ENCODE data around the gene TMEM87B.
A peak's percentile ranks its signal among the peaks of the same experiment; 100 is the strongest.

DNA sequence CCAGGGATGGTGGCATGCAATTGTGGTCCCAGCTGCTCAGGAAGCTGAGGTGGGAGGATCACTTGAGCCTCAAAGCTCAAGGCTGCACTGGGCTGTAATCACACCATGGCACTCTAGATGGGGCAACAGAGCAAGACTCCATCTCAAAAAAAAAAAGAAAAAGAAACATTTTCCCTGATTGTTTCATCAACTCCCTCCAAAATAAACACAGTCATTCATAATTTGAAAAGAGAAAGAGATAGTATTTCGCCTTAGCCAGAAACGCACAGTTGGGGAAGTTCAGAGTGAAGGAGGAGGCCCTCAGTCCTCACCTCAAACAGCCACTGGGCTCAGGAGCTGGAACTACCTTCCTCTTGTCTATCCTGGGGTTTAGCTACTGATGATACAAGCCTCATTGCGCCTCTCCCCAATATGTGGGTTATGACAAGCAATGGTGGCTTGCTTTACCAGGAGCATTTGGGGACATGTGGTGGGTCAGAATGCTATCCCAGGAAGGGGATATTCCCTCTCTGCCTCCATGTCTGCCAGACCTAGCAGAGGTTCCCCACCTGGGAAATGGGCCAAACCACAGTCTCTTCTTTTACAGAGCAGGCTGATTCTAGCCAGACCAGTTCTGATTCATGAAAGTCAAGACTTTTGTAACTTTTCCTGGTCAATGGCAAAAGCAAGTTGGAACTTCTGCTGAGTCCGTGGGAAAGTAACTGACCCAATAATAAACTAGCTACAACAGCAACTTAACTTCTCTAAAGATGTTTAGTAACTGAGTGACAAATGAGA is 22.2 kb upstream of the TMEM87B start:
- TF ChIP-seq POLR2A (IDR thresholded peaks at IDR 0.05; ENCODE audit: borderline replicate concordance, extremely low read depth, insufficient read depth, insufficient read length) (no peak), CEBPB (IDR thresholded peaks at IDR 0.05; ENCODE audit: low read depth) (peak; percentile 38; the same call in 1 of the 2 replicates), POLR2AphosphoS5 (IDR thresholded peaks at IDR 0.05; ENCODE audit: low read depth, low read length) (no peak), EZH2 (IDR thresholded peaks at IDR 0.05) (no peak), RAD21 (IDR thresholded peaks at IDR 0.05; ENCODE audit: low read depth) (no peak), ZNF274 (IDR thresholded peaks at IDR 0.05; ENCODE audit: low read depth, low read length) (no peak), CBX3 (IDR thresholded peaks at IDR 0.05; ENCODE audit: low read depth) (peak; percentile 24; the same call in 1 of the 2 replicates), SRF (IDR thresholded peaks at IDR 0.05; ENCODE audit: low read depth) (0 out of 2 replicates have a peak, but pooled peaks have one; percentile 43)
- TF ChIP-seq, protein P1, sequence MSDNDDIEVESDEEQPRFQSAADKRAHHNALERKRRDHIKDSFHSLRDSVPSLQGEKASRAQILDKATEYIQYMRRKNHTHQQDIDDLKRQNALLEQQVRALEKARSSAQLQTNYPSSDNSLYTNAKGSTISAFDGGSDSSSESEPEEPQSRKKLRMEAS (IDR thresholded peaks at IDR 0.05) = peak; percentile 26; the same call in 1 of the 2 replicates
- TF ChIP-seq, protein P2, sequence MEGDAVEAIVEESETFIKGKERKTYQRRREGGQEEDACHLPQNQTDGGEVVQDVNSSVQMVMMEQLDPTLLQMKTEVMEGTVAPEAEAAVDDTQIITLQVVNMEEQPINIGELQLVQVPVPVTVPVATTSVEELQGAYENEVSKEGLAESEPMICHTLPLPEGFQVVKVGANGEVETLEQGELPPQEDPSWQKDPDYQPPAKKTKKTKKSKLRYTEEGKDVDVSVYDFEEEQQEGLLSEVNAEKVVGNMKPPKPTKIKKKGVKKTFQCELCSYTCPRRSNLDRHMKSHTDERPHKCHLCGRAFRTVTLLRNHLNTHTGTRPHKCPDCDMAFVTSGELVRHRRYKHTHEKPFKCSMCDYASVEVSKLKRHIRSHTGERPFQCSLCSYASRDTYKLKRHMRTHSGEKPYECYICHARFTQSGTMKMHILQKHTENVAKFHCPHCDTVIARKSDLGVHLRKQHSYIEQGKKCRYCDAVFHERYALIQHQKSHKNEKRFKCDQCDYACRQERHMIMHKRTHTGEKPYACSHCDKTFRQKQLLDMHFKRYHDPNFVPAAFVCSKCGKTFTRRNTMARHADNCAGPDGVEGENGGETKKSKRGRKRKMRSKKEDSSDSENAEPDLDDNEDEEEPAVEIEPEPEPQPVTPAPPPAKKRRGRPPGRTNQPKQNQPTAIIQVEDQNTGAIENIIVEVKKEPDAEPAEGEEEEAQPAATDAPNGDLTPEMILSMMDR (IDR thresholded peaks at IDR 0.05 in 2 of 3, conservative IDR thresholded peaks at IDR 0.05 in 1 of 3; ENCODE audit: borderline replicate concordance in 1 of 3, insufficient read depth in 1 of 3, low read depth in 2 of 3, low read length in 2 of 3) = peak in 1 of 3 experiments; percentile 32; a peak in 1 of 6 replicates
- TF ChIP-seq, protein P3, sequence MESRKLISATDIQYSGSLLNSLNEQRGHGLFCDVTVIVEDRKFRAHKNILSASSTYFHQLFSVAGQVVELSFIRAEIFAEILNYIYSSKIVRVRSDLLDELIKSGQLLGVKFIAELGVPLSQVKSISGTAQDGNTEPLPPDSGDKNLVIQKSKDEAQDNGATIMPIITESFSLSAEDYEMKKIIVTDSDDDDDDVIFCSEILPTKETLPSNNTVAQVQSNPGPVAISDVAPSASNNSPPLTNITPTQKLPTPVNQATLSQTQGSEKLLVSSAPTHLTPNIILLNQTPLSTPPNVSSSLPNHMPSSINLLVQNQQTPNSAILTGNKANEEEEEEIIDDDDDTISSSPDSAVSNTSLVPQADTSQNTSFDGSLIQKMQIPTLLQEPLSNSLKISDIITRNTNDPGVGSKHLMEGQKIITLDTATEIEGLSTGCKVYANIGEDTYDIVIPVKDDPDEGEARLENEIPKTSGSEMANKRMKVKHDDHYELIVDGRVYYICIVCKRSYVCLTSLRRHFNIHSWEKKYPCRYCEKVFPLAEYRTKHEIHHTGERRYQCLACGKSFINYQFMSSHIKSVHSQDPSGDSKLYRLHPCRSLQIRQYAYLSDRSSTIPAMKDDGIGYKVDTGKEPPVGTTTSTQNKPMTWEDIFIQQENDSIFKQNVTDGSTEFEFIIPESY (IDR thresholded peaks at IDR 0.05; ENCODE audit: extremely low read depth, insufficient replicate concordance, low read length) = no peak
- TF ChIP-seq, protein P4, sequence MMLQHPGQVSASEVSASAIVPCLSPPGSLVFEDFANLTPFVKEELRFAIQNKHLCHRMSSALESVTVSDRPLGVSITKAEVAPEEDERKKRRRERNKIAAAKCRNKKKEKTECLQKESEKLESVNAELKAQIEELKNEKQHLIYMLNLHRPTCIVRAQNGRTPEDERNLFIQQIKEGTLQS (IDR thresholded peaks at IDR 0.05) = no peak

All from HCT116 (cell line).